Raji (cell line): ENCODE data around the gene SPDYE8.
"Not testable (repeated sequence)": the region's sequence is repeated elsewhere in the genome, so short reads cannot be mapped to it uniquely, and the experiment has no call there.

Experiments
- POLR2A ChIP-seq: IDR thresholded peaks from 2 replicates; pipeline ENCODE4 v1.6.1; 2011; ENCODE audit warnings: low read depth, low read length, control low read depth; ENCODE audit not compliant: insufficient read depth

The SPDYE8 gene

GRCh38 chr7:73029666-73030065 lies at the start of gene SPDYE8:
Gene SPDYE8 (minus strand): TSS chr7:73029766. CDS start chr7:73027966, 1,800 bp downstream.
- TF ChIP-seq POLR2A: not testable (repeated sequence)

- TF ChIP-seq POLR2A: not testable (repeated sequence)
Observed at GRCh38 chr7:73057811-73058210, 28.2 kb upstream of the SPDYE8 start, which contains the start of gene SPDYE11. Gene SPDYE11 (minus strand): TSS chr7:73057911. CDS start chr7:73056111, 1,800 bp downstream.

GRCh38 chr7:73005693-73006447 lies 23.7 kb downstream of the SPDYE8 start:
- TF ChIP-seq POLR2A: peak; percentile 84
